NCI-H510A (cell line): ENCODE data around the gene FGD3.
A peak's percentile ranks its signal among the peaks of the same experiment; 100 is the strongest.
"Not testable (repeated sequence)": the region's sequence is repeated elsewhere in the genome, so short reads cannot be mapped to it uniquely, and the experiment has no call there.

Experiments used
- DNase-seq: peaks from one replicate; lab custom pipeline; 2025; lab: John Stamatoyannopoulos, UW

FGD3 gene, protein sequence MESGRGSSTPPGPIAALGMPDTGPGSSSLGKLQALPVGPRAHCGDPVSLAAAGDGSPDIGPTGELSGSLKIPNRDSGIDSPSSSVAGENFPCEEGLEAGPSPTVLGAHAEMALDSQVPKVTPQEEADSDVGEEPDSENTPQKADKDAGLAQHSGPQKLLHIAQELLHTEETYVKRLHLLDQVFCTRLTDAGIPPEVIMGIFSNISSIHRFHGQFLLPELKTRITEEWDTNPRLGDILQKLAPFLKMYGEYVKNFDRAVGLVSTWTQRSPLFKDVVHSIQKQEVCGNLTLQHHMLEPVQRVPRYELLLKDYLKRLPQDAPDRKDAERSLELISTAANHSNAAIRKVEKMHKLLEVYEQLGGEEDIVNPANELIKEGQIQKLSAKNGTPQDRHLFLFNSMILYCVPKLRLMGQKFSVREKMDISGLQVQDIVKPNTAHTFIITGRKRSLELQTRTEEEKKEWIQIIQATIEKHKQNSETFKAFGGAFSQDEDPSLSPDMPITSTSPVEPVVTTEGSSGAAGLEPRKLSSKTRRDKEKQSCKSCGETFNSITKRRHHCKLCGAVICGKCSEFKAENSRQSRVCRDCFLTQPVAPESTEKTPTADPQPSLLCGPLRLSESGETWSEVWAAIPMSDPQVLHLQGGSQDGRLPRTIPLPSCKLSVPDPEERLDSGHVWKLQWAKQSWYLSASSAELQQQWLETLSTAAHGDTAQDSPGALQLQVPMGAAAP

DNA sequence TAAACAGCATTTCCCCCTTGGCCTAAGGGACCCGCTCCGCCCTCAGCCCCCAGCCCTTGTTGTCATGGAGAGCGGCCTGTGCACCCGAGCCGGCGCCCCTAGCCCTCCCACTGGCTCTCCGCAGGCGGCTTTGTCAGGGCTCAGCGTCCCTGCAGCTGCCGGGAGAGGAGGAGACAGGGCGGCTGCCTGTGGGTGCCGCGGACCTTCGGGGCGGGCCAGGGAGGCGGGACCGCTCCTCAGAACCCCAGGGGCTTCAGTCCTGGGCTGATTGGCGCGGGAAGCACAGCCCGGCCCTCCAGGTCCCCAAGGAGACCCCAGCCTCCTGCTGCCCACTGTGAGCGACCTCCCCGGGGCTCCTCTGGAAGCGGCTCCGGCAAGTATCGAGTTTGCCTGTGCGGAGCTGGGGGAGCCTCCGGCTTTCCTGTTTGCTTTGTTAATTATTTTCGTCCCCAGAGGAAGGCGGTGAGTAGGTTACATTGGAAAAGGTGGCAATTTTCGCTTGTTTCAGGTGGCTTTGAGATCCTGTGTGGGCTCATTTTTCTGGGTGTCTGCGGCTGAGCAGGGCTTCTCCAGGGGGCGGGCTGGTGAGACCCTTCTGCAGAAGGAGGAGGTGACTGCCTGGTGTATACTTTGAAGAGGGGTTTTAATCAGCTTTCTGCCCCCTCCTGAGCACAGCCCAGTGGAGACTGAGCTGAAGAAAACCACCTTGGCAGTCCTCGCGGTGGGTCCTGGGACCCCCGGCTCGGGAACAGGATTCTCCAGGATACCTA lies at the start of gene FGD3:
TSS of gene FGD3 (plus strand) at position 256 of the 770 bp plus-strand sequence. CDS start 28,734 bp downstream, outside the sequence.
- DNase-seq = peak; percentile 68

DNA sequence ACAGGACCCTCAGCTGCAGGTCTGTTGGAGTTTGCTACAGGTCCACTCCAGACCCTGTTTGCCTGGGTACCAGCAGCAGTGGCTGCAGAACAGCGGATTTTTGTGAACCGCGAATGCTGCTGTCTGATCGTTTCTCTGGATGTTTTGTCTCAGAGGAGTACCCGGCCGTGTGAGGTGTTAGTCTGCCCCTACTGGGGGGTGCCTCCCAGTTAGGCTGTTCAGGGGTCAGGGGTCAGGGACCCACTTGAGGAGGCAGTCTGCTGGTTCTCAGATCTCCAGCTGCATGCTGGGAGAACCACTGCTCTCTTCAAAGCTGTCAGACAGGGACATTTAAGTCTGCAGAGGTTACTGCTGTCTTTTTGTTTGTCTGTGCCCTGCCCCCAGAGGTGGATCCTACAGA lies 42.2 kb upstream of the FGD3 start:
- DNase-seq = not testable (repeated sequence)

DNA sequence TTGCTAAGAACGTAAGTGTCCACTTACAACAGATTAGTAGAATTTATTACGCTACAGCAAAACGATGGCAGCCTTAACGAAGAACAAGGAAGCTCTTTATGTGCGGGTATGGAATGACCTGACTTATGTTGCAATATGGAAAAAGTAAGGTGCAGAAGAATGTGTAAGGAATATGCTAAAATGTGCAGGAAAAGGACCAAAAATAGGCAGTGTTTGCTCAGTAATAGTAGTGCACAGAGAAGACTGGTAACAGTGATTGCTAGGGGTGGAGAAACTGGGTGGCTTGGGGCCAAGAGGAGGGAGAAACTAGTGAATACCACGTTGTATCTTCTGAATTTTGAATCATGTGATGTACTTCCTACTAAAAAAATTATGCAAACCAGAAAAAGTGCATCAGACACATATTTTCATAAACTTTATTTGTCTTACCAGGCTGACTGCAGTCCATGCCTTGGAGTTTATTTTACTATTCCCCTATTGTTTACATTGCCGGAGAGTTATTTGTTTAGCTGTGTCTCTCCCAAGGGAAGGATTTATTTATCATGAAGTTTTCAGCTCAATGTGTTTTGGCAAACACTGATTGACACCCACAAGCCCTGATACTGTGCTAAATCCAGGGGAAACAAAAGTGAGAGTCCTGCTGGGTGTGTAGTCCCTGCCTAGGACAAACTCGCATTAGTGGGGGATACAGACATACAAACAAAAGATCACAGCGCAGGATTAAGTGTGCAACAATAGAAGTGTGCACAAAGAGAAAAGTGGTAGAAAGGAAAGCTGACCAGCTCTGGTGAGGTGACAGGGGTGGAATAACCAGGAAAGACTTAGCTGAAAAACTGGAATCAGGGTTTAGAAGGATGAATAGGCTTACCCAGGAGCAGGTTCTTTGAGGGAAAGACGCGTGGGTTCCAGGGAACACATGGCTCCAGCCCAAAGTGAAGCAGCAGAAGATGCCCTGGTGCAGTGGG lies 35.5 kb upstream of the FGD3 start:
- no peak for DNase-seq

DNA sequence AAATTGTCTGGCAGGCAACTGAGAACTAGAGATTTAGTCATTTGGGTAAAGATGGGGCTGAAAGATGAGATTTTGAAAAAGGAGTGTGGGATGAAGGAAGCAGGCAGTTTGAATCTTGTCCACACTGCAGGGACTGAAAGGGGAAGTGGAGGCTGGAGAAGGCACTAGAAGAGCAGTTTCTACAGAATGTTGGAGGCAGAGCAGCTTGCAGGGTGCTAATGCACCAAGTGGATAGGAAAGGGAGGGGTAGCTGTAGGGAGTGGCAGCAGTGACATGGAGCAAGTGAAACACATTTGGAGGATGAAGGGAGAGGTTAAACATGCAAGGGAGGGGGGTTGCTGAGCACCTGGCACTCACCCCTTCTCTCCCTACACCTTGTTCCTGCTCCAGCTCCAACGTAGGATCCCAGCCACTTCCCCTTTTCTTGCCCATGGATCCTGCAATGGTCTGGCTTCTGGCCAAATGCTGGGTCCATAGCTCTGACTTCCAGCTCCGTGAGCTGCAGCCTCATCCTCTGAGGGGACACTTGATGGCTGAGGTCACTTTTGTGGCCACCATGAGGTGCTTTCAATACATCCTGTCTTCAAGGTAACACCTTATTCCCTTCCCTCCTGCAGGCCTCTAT lies 30.0 kb upstream of the FGD3 start:
- no peak for DNase-seq

DNA sequence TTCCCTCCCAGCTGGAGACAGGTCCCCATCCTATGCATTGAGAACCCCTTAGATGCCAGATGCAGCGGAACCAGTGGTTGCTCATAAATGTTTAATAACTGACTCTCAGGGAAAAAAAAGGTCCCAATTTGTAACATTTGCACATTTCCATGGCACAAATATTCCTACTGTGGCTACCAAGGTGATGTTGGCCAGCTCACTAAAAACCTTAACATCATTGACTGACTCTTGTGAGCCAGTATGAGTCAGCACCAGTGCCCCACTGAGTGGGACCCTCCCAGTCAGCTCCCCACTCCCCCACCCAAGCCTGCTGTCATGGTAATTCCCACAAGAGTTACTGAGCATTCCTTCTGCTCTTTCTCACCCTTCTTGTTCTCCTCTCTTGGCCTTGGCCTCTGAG lies 26.9 kb upstream of the FGD3 start:
- DNase-seq = no peak

DNA sequence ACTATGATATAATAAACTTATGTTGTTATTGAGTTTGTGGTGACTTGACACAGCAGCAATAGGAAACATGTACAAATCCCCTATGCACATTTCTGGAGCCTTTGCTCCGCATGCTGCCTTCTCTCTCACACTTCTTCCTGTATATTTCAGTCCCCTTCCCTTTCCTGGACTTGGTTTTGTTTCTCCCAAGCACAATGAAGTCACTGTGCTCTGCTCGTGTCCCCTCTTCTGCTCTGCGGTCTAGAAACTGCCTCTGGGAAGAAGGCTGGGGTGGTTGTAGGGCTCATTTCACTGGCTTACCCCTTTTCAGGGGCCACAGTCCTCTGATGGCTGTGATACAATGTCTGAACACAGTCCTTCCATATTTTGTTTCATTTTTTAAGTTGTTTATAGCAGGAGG lies 15.7 kb upstream of the FGD3 start:
- no peak for DNase-seq

DNA sequence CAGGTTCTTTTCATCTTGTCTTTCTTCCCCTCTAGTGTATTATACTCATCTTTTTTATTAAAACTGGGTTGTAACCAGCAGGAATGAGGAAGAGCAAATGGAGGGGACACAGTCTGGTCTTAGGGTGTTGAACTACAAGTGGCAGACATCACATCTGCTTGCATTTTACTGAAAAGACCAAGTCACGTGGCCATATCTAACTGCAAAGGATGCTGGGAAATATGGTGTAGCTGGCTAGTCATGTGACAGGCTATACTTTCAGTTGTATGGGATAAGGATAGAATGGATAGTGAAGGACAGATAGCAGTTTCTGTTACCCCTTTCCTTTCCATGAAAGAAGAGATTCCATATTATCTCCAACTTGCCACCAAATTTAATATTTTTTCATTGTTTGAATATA lies 13.0 kb upstream of the FGD3 start:
- no peak for DNase-seq

DNA sequence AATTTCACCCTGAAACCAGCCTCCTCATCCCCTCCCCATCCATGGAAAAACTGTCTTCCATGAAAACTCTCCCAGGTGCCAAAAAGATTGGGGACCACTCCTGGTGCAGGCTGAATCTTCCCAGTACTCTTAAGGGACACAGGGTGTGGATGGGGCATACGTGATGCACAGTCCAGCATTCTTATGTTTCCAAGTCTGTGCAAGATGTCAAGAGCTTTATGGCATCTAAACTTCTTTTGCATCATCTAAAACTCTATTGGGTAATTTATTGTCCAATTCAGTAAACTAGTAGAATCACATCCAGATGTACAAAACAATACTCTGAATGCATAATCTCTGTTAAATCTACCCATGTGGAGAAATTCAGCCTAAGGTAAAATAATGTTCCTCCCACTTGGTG lies 9.3 kb upstream of the FGD3 start:
- DNase-seq = no peak

DNA sequence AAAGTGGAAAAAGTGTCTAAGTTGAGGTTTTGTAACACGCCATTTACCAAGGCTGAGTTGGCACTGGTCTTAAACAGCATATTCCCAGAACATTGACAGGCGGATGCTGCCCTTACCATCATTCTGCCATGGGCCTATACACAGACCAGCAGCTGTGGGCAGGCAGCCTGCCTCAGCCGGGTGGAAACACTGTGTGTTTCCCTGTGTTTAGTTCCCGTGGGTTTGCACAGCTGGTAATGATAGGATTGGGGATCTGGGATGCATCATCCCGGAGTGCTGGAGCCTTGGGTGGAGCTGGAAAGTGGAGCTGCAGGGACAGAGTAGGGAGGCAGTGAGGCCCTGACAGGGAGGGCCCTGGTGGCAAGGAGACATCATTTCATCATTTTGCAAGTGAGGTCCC lies 5.5 kb upstream of the FGD3 start:
- DNase-seq = no peak

DNA sequence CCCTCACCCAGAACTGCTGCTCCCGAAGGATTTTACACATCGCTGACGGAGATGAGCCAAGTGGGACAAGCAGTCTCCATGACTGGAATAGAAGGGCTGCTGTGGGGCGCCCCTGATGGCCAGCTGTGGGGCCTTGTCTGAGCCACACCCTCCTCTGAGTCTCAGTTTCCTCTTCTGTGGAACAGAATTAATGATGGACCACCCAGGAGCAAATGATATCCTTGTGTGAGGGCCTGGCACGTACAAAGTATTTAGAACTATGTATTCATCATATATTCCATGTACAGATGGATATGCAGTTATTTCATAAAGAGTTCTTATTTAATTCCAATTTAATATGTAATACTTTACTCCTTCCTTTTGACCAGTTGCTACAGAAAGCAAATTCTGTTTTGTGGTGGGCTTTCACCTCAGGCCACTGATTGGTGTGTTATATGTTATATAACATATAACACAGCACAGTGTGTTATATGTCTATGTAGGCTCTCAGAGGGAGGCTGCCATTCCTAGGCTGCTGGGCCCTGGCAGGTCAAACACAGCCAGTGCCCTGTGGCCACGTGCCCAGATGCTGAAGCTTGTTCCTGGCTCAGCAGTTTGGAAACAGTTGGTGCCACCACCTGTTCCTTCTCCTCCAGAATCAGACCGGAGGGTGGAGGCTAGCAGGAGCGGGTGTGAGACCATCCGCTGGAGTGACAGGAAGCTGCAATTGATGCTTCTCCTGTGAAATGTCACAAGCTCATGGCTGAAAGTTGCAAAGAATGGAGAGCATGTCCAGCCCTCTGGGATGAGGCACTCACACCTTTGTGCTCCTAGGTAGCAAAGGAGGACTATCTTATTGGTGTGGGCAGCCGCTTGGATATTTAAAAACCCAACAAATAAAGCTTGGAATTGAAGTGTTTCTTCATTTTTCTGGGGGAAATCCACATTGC lies 4.4 kb upstream of the FGD3 start:
- DNase-seq = no peak

DNA sequence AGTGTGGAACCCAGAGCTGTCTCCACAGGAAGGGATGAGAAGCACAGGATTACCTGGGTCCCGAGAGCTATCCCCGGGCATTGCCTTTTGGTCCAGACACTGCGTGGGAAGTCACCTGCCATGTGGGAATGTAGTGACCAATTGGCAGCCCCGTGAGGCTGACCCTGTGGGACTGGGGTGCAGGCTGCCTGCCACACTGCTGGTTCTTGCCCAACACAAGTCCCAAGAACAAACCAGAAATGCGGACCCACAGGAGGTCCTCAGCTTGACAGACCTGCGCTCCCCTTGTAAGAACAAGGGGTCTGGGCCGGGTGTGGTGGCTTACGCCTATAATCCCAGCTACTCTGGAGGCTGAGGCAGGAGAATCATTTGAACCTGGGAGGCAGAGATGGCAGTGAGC lies 2.4 kb upstream of the FGD3 start:
- DNase-seq = no peak

DNA sequence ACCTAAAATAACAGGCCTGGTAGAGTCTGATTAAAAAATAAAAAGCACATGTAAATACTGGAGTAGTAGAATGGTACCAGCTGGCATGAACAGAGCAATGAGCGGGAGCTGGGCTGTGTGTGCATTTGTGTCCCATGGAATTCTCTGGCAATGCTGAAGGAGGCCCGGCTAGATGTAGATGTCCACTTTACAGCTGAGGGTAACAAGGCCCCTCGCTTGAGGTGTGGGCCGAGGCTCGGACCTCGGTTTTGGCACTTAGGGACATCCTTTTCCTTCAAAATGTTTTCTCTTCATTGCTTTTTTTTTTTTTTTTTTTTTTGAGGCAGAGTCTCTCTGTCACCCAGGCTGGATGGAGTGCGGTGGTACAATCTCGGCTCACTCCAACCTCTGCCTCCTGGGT lies 1.5 kb upstream of the FGD3 start:
- no peak for DNase-seq

DNA sequence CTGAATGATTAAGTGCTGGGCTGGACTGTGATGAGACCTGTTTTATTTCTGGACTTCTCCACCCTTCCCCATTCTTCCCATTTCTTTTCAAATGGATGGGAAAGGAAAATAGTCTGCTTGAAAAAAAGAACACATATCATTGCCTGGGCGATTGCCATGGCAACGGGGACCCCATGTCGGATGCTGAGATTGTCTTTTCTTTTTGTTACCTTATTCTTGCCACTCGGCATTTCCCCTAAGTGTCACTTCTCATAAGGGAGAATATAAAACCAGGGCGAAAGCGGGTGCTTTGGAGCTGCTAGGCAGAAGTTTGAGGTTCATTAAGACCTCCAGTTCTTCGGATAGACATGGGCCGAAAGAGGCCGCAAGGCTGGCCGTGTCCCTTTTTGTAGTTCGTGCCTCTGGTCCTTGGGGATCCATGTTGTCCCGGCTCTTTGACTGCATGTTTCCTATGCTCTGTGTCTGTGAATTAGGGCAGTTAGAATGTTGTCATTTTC lies 763 bp downstream of the FGD3 start:
- DNase-seq = no peak

DNA sequence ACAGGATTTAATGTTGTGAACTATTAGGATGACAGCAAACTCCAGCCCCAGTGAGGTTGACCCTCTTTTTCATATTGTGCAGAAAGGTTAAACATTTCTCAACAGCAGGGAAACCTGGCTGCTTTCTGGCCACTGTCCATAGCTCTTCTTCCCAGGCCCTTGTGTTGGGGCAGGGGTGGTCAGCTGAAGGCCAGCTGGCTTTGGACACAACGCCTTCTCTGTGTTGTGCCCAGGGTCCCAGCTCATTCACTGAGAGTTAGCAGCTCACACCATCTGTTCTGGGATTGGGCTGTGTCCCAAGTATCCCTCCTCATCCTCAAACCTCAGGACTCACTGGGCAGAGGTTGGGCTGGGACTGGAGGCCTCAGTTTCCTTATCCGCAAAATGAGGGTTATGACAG lies 1.3 kb downstream of the FGD3 start:
- DNase-seq = no peak

DNA sequence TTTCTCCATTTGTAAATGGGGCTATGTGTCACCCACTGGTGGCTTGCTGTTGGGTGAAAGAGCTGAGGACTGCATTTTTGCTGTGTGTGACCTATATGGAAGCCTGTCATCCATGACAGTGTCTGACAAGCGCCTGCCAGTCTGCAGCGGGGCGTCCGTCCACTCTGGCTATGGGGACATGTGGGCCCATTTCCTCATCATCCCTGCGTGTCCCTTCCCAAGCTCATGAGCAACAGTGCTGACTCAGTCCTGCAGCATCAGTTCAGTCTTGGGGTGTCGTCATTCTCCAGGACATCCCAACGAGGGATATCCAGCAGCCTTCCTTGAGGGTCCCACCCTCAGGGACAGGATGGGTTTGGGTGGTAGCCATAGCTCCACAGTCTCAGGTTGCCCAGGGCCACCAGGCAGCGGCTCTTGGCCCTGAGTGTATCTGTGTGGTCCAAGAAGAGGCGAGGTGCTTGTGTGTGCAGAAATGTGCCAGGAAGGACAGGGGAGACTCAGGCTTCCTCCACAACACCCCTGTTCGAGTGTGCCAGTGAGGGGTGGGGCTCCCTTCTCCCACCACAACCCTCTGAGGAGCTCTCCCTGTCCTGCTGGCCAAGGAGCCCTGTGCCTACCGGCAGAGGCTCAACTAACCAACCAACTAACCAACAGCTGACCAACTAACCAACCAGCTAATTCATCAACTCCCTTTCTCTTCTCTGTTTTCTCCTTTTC lies 2.1 kb downstream of the FGD3 start:
- no peak for DNase-seq

DNA sequence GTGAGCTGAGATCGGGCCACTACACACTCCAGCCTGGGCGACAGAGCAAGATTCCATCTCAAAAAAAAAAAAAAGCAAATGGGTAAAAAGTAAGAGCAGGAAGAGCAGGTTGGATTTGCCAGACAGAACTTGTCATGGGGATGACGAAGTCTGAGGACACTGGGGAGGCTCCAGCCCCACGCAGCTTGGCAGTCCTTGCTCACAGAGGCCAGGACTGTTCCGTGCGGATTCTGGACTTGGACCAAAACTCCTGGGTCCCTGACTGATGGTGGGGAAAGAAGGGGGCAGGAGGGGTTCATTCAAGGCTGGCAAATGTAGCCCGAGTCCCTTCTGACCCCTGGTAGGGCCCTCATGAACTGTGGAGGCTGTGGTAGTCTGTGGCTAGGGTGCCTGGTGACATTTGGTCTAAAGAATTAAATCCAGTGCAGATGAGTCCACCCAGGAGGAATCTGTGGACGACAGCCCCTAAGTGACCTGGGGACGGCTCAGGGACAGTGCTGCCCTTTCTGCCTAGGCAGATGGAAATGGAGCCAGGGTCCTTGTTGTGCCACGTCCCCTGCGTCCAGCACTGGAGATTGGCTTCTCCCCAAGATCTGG lies 3.1 kb downstream of the FGD3 start:
- DNase-seq = no peak

DNA sequence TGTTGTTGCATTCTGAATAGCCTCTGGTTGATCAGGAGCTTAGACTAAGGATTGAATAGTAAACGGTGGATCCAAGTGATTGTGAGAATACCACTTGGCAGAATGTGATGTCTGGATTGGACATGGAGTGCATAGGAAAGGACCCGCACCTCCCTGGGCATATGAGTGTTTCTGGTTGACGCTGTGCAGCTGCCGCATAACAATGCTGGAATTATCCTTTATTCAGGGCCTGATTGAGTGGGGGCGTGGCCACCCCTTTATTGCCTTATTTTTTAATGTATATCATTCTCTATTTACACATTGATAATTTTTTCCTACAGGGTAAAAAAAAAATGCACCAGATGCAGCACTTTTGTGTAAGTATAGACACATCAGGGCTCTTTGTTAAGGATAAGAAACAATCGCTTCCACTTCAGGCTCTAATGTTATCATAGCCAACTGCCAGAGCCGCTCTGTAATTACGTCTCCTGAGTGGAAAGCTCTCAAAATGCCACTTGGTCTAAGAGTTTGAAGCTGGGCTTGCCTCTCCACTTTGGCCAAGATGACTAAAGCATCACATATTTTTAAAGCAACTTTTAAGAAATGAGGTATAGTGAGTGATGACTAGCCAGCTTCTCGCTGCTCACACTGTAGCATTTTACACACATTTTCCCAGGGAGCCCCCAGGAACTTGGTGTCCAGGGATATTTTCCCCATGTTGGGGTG lies 5.7 kb downstream of the FGD3 start:
- DNase-seq = peak; percentile 43
